ENCODE data around the gene GPS2. TPM values are rescaled to one million over a fixed set of nuclear protein-coding genes. Genes with fewer than 3 reads are reported as not detected.

The GPS2 gene, protein sequence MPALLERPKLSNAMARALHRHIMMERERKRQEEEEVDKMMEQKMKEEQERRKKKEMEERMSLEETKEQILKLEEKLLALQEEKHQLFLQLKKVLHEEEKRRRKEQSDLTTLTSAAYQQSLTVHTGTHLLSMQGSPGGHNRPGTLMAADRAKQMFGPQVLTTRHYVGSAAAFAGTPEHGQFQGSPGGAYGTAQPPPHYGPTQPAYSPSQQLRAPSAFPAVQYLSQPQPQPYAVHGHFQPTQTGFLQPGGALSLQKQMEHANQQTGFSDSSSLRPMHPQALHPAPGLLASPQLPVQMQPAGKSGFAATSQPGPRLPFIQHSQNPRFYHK
- total RNA-seq (10 to 100 TPM; 48.2 to 54.9 TPM), polyA plus RNA-seq (ENCODE audit: insufficient read length in 6 of 6) (100 to 1,000 TPM in 1 of 6 donors, 10 to 100 TPM in 5; 73.0 to 102 (median 81.9) TPM)
- long read RNA-seq, donor 1, transcript GPS2-201 (11 exons, 1,379 nt): major isoform, 11 of 307 reads
- long read RNA-seq, donor 1, transcript GPS2-202 (10 exons, 1,371 nt): minor isoform, 7 of 307 reads
- long read RNA-seq, donor 1, partial matches to known transcripts: 276 of 307 reads
- long read RNA-seq, donor 1, other reads (novel, unspliced or antisense): 9 of 307 reads
- long read RNA-seq, donor 2, transcript GPS2-201 (11 exons, 1,379 nt): minor isoform, 6 of 336 reads
- long read RNA-seq, donor 2, transcript GPS2-202 (10 exons, 1,371 nt): major isoform, 13 of 336 reads
- long read RNA-seq, donor 2, partial matches to known transcripts: 292 of 336 reads
- long read RNA-seq, donor 2, other reads (novel, unspliced or antisense): 22 of 336 reads
- long read RNA-seq, donor 3, partial matches to known transcripts: 0 of 12 reads
- long read RNA-seq, donor 3, other reads (novel, unspliced or antisense): 0 of 12 reads
- long read RNA-seq, donor 4, transcript GPS2-202 (10 exons, 1,371 nt): minor isoform, 7 of 53 reads
- long read RNA-seq, donor 4, transcript GPS2-201 (11 exons, 1,379 nt): major isoform, 29 of 53 reads
- long read RNA-seq, donor 4, partial matches to known transcripts: 2 of 53 reads
- long read RNA-seq, donor 4, other reads (novel, unspliced or antisense): 15 of 53 reads
- long read RNA-seq, donor 5, transcript GPS2-202 (10 exons, 1,371 nt): major isoform, 5 of 18 reads
- long read RNA-seq, donor 5, partial matches to known transcripts: 8 of 18 reads
- long read RNA-seq, donor 5, other reads (novel, unspliced or antisense): 0 of 18 reads
- long read RNA-seq, donor 6, transcript GPS2-201 (11 exons, 1,379 nt): major isoform, 9 of 23 reads
- long read RNA-seq, donor 6, transcript GPS2-202 (10 exons, 1,371 nt): minor isoform, 5 of 23 reads
- long read RNA-seq, donor 6, partial matches to known transcripts: 8 of 23 reads
- long read RNA-seq, donor 6, other reads (novel, unspliced or antisense): 0 of 23 reads
- long read RNA-seq, donor 7, transcript GPS2-201 (11 exons, 1,379 nt): major isoform, 5 of 11 reads
- long read RNA-seq, donor 7, partial matches to known transcripts: 0 of 11 reads
- long read RNA-seq, donor 7, other reads (novel, unspliced or antisense): 0 of 11 reads
- long read RNA-seq, donor 8, transcript GPS2-201 (11 exons, 1,379 nt): major isoform, 11 of 29 reads
- long read RNA-seq, donor 8, transcript GPS2-202 (10 exons, 1,371 nt): minor isoform, 6 of 29 reads
- long read RNA-seq, donor 8, partial matches to known transcripts: 9 of 29 reads
- long read RNA-seq, donor 8, other reads (novel, unspliced or antisense): 0 of 29 reads
- long read RNA-seq, donor 9: 0 reads
- long read RNA-seq, donor 10, transcript GPS2-201 (11 exons, 1,379 nt): major isoform, 68 of 126 reads
- long read RNA-seq, donor 10, transcript GPS2-202 (10 exons, 1,371 nt): minor isoform, 24 of 126 reads
- long read RNA-seq, donor 10, partial matches to known transcripts: 5 of 126 reads
- long read RNA-seq, donor 10, other reads (novel, unspliced or antisense): 29 of 126 reads
- long read RNA-seq, donor 11: 0 reads
- long read RNA-seq, donor 12, transcript GPS2-202 (10 exons, 1,371 nt): minor isoform, 8 of 25 reads
- long read RNA-seq, donor 12, transcript GPS2-201 (11 exons, 1,379 nt): major isoform, 9 of 25 reads
- long read RNA-seq, donor 12, partial matches to known transcripts: 6 of 25 reads
- long read RNA-seq, donor 12, other reads (novel, unspliced or antisense): 0 of 25 reads

- no peaks in the 10 kb centered on the region for H3K27me3 ChIP-seq
- peaks cover 4 to 80% of the 10 kb centered on the region in 2 donors for H3K36me3 ChIP-seq
- H3K4me3 ChIP-seq: peak within 1 kb of the TSS; percentile 79 to 86
Observed at GRCh38 chr17:7314719-7315569, at the start of gene GPS2. GPS2 (minus strand) TSS chr17:7315360; CDS start chr17:7315052, 308 bp downstream.

DNA sequence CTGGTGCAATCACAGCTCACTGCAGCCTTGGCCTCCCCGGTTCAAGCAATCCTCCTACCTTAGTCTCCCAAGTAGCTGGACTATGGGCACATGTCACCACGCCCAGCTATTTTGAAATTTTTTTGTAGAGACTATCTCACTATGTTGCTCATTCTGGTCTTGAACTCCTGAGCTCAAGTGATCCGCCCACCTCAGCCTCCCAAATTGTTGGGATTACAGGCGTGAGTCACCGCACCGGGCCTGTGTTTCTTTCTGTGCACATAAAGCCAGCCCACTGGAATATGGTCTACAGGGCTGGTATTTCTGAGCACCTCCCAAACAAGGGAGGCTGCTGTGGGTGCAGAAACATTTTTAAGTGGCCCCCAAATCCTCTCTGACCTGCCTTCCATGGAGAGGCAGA, 48.2 kb upstream of the GPS2 start:
- DNase-seq: no peak

More at GRCh38 chr17:7314719-7315569, at the start of gene GPS2:
- Histone ChIP-seq H3K27ac (peak within 1 kb of the TSS; percentile 92 to 96), H3K9me3 (no peaks in the 10 kb centered on the region), H3K4me1 (peaks cover 20 to 52% of the 10 kb centered on the region in 2 donors)
- intact Hi-C loops (cut with DNase I): no loop called here
- ATAC-seq (peak; percentile 94), DNase-seq (peak; percentile 78 to 98 (median 92))
- TF ChIP-seq, protein P1, sequence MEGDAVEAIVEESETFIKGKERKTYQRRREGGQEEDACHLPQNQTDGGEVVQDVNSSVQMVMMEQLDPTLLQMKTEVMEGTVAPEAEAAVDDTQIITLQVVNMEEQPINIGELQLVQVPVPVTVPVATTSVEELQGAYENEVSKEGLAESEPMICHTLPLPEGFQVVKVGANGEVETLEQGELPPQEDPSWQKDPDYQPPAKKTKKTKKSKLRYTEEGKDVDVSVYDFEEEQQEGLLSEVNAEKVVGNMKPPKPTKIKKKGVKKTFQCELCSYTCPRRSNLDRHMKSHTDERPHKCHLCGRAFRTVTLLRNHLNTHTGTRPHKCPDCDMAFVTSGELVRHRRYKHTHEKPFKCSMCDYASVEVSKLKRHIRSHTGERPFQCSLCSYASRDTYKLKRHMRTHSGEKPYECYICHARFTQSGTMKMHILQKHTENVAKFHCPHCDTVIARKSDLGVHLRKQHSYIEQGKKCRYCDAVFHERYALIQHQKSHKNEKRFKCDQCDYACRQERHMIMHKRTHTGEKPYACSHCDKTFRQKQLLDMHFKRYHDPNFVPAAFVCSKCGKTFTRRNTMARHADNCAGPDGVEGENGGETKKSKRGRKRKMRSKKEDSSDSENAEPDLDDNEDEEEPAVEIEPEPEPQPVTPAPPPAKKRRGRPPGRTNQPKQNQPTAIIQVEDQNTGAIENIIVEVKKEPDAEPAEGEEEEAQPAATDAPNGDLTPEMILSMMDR (IDR thresholded peaks at IDR 0.05): no peak

GRCh38 chr17:7361906-7362305, 46.7 kb upstream of the GPS2 start:
- Histone ChIP-seq H3K4me1 (no peaks in the 10 kb centered on the region), H3K4me3 (no peak overlapping the region), H3K27me3 (peaks cover 0 to 4% of the 10 kb centered on the region in 2 donors), H3K36me3 (no peaks in the 10 kb centered on the region), H3K27ac (no peak overlapping the region), H3K9me3 (no peaks in the 10 kb centered on the region)
- ATAC-seq (no peak), DNase-seq (no peak)
- intact Hi-C loops (cut with DNase I): no loop called here
- TF ChIP-seq, protein P1 (IDR thresholded peaks at IDR 0.05): no peak

More for the DNA sequence above, 48.2 kb upstream of the GPS2 start:
- H3K9me3 ChIP-seq: no peaks in the 10 kb centered on the region
- no peak overlapping the region for H3K4me3 ChIP-seq
- ATAC-seq: no peak
- no peaks in the 10 kb centered on the region for H3K4me1 ChIP-seq
- H3K27ac ChIP-seq: no peak overlapping the region
- no peaks in the 10 kb centered on the region for H3K36me3 ChIP-seq
- H3K27me3 ChIP-seq: peaks cover 0 to 4% of the 10 kb centered on the region in 2 donors
- TF ChIP-seq, protein P1 (IDR thresholded peaks at IDR 0.05): no peak
- intact Hi-C loops (cut with DNase I): no loop called here
